ENCODE data around the gene SLC12A7. TPM values are rescaled to one million over a fixed set of nuclear protein-coding genes. Genes with fewer than 3 reads are reported as not detected.

The SLC12A7 gene
- total RNA-seq, 1 experiment from 2014 or later, result 28.1 TPM

GRCh38 chr5:1088726-1089125 is 23.1 kb downstream of the SLC12A7 start:
- no peaks in the 10 kb centered on the region for H3K27me3 Mint-ChIP-seq (ENCODE audit: low read depth)
- DNase-seq (ENCODE audit: low spot score) (no peak), ATAC-seq (no peak)
- TF ChIP-seq SMAD3 (CRISPR knock-in tag; IDR thresholded peaks at IDR 0.05; ENCODE audit: borderline replicate concordance), result no peak
- TF ChIP-seq GTF2I (CRISPR knock-in tag; conservative IDR thresholded peaks at IDR 0.05), result no peak
- no peak for TF ChIP-seq ELF4 (CRISPR knock-in tag; IDR thresholded peaks at IDR 0.05; ENCODE audit: low read depth)
- TF ChIP-seq KAT7 (CRISPR knock-in tag; IDR thresholded peaks at IDR 0.05; ENCODE audit: borderline replicate concordance), result no peak
- TF ChIP-seq RELA (CRISPR knock-in tag; IDR thresholded peaks at IDR 0.05; ENCODE audit: borderline replicate concordance), result no peak
- no peak overlapping the region for H3K4me3 Mint-ChIP-seq
- no peak overlapping the region for H3K27ac Mint-ChIP-seq
- no peaks in the 10 kb centered on the region for H3K9me3 Mint-ChIP-seq
- ChIA-PET POLR2A (no interaction called here), CTCF (interaction anchor here (1.0 kb wide), 1 partner anchor 79 kb away, joined by 4 read pairs; no protein-coding TSS in a partner anchor)
- H3K36me3 Mint-ChIP-seq, result peaks cover 2% of the 10 kb centered on the region; the same call in 1 of the 2 replicates
- no peaks in the 10 kb centered on the region for H3K4me1 Mint-ChIP-seq

GRCh38 chr5:1088031-1088430 is 23.8 kb downstream of the SLC12A7 start:
- Mint-ChIP-seq H3K4me3 (no peak overlapping the region), H3K4me1 (no peaks in the 10 kb centered on the region), H3K9me3 (no peaks in the 10 kb centered on the region), H3K27me3 (ENCODE audit: low read depth) (no peaks in the 10 kb centered on the region), H3K36me3 (peaks cover 2% of the 10 kb centered on the region; the same call in 1 of the 2 replicates), H3K27ac (no peak overlapping the region)
- ATAC-seq, result no peak
- TF ChIP-seq CTCF (IDR thresholded peaks at IDR 0.05) (no peak), AFF4 (CRISPR knock-in tag; IDR thresholded peaks at IDR 0.05; ENCODE audit: borderline replicate concordance) (no peak), ARID4B (CRISPR knock-in tag; IDR thresholded peaks at IDR 0.05; ENCODE audit: borderline replicate concordance) (no peak)
- ChIA-PET CTCF (no interaction called here), POLR2A (no interaction called here)
- no peak for DNase-seq (ENCODE audit: low spot score)

GRCh38 chr5:1087428-1087827 is 24.4 kb downstream of the SLC12A7 start:
- ATAC-seq (no peak), DNase-seq (ENCODE audit: low spot score) (no peak)
- POLR2A ChIA-PET, result no interaction called here
- H3K27ac Mint-ChIP-seq, result no peak overlapping the region
- H3K4me1 Mint-ChIP-seq, result no peaks in the 10 kb centered on the region
- no peaks in the 10 kb centered on the region for H3K27me3 Mint-ChIP-seq (ENCODE audit: low read depth)
- no peak overlapping the region for H3K4me3 Mint-ChIP-seq
- CTCF ChIA-PET, result no interaction called here
- peaks cover 2% of the 10 kb centered on the region; the same call in 1 of the 2 replicates for H3K36me3 Mint-ChIP-seq
- H3K9me3 Mint-ChIP-seq, result no peaks in the 10 kb centered on the region
- TF ChIP-seq E2F5 (CRISPR knock-in tag; IDR thresholded peaks at IDR 0.05) (no peak), ELF4 (CRISPR knock-in tag; IDR thresholded peaks at IDR 0.05; ENCODE audit: low read depth) (no peak), USF1 (CRISPR knock-in tag; IDR thresholded peaks at IDR 0.05) (no peak), ZNF281 (CRISPR knock-in tag; IDR thresholded peaks at IDR 0.05) (no peak)
